Hair follicular keratinocyte (primary cell): ENCODE measurements around the gene OR5M8. TPM values are rescaled to one million over a fixed set of nuclear protein-coding genes. Genes with fewer than 3 reads are reported as not detected.

ENCODE experiments used
- total RNA-seq: library from RNA; depleted of rRNA; stranded (reverse); fragments of >200 nt; gene quantifications from 2 replicates; pipeline ENCODE4 v1.2.3, GENCODE V29; 2015

The OR5M8 gene
- not detected in 2 replicates for total RNA-seq

GRCh38 chr11:56491270-56491669, at the start of gene OR5M8:
Gene OR5M8, minus strand, starts transcription at chr11:56491370. Its CDS starts 0 bp downstream, at chr11:56491370.

GRCh38 chr11:56473252-56473651, 17.9 kb downstream of the OR5M8 start, which contains the start of gene OR5M3:
Gene OR5M3, minus strand, starts transcription at chr11:56473352. Its CDS starts 2,855 bp downstream, at chr11:56470497.

Other genes starting within 250 kb of the OR5M8 start
- not detected in 2 replicates for gene OR5T3, start 239.1 kb downstream of the OR5M8 start, total RNA-seq
- gene OR5T1, start 217.2 kb downstream of the OR5M8 start, total RNA-seq = not detected in 2 replicates
- gene OR8H1, start 199.1 kb downstream of the OR5M8 start, total RNA-seq = not detected in 2 replicates
- not detected in 2 replicates for gene OR8K3, start 176.2 kb downstream of the OR5M8 start, total RNA-seq
- gene OR8K1, start 145.3 kb downstream of the OR5M8 start, total RNA-seq = not detected in 2 replicates
- not detected in 2 replicates for gene OR8J1, start 137.1 kb downstream of the OR5M8 start, total RNA-seq
- gene OR8U1, start 115.7 kb downstream of the OR5M8 start, total RNA-seq = not detected in 2 replicates
- gene OR5AL1, start 78.7 kb downstream of the OR5M8 start, total RNA-seq = not detected in 2 replicates
- not detected in 2 replicates for gene OR5M3, start 18.0 kb downstream of the OR5M8 start, total RNA-seq
- gene OR5M11, start 51.9 kb upstream of the OR5M8 start, total RNA-seq = not detected in 2 replicates
- not detected in 2 replicates for gene OR5M10, start 86.4 kb upstream of the OR5M8 start, total RNA-seq
- not detected in 2 replicates for gene OR5M1, start 123.5 kb upstream of the OR5M8 start, total RNA-seq
- gene OR5AP2, start 151.1 kb upstream of the OR5M8 start, total RNA-seq = not detected in 2 replicates
- gene OR5AR1, start 172.3 kb upstream of the OR5M8 start, total RNA-seq = not detected in 2 replicates
- gene OR9G1, start 207.7 kb upstream of the OR5M8 start, total RNA-seq = not detected in 2 replicates